A549 (cell line): ENCODE data around the gene LGALS7. TPM values are rescaled to one million over a fixed set of nuclear protein-coding genes. Genes with fewer than 3 reads are reported as not detected.
A peak's percentile ranks its signal among the peaks of the same experiment; 100 is the strongest.

ENCODE experiments used
- ATAC-seq, 2 experiments: fragments of 200-7000 bp in 1 of 2; fragments of >200 bp in 1 of 2; cut with Nextera tagmentation in 1 of 2; cut with Tn5 transposase in 1 of 2; 3 replicates each; pipeline versions ENCODE4 v1.8.0 to v1.9.1; 2018 to 2020; ENCODE audit warnings: mild to moderate bottlenecking in 1 of 2, moderate library complexity in 1 of 2
- CTCF ChIA-PET: fragments of 300-600 bp; sonication (Branson Sonifier 250); formaldehyde crosslinking; extraction: SDS; loops from one replicate; lab custom pipeline; 2021; ENCODE audit warnings: antibody characterized with exemption, inconsistent platforms; lab: Yijun Ruan, JAX
- POLR2A ChIA-PET: fragments of 350-600 bp; formaldehyde crosslinking; extraction: SDS; loops from one replicate; lab custom pipeline; 2021; ENCODE audit warnings: antibody characterized with exemption, inconsistent platforms; lab: Yijun Ruan, JAX
- DNase-seq, 2 experiments: peaks; one replicate each; pipeline versions ENCODE4 v3.0.0 to v3.0.0-alpha.2; 2011 to 2016; ENCODE audit warnings: low read depth in 1 of 2, low spot score in 1 of 2
- FAIRE-seq: peaks from 2 replicates; lab custom pipeline; 2011; peaks lifted over from hg19 to GRCh38; lab: Jason Lieb, UNC
- H3K27ac ChIP-seq, 2 experiments: fragments of >200 bp; sonication (Bioruptor Twin); formaldehyde crosslinking; 3 replicates each; pipeline ENCODE4 v1.5.1; 2016 to 2017
- H3K4me1 ChIP-seq: fragments of >200 bp; sonication (Bioruptor Twin); formaldehyde crosslinking; 3 replicates; pipeline ENCODE4 v1.6.1; 2016
- H3K4me2 ChIP-seq: fragments of >200 bp; sonication (Bioruptor Twin); formaldehyde crosslinking; 3 replicates; pipeline ENCODE4 v1.6.1; 2016
- H3K4me3 ChIP-seq: fragments of >200 bp; sonication (Bioruptor Twin); formaldehyde crosslinking; 3 replicates; pipeline ENCODE4 v1.5.1; 2016
- H3K9me3 ChIP-seq: fragments of >200 bp; sonication (Bioruptor Twin); formaldehyde crosslinking; 3 replicates; pipeline ENCODE4 v1.6.1; 2016
- BHLHE40 ChIP-seq: IDR thresholded peaks from 2 replicates; pipeline ENCODE4 v1.6.1; 2012; ENCODE audit warnings: low read depth, low read length, inconsistent platforms
- CBX2 ChIP-seq: fragments of 200-600 bp; sonication (generic); IDR thresholded peaks from 2 replicates; pipeline ENCODE4 v1.6.1; 2016; ENCODE audit warnings: low read depth, mild to moderate bottlenecking, borderline replicate concordance
- CEBPB ChIP-seq, 2 experiments: fragments of >200 bp in 1 of 2; sonication (Bioruptor Twin) in 1 of 2; formaldehyde crosslinking in 1 of 2; IDR thresholded peaks; 2 replicates each; pipeline ENCODE4 v1.6.1; 2012 to 2016
- EHMT2 ChIP-seq: fragments of 200-600 bp; sonication (generic); IDR thresholded peaks from 2 replicates; pipeline ENCODE4 v1.6.1; 2016; ENCODE audit warnings: antibody characterized with exemption, low read depth, mild to moderate bottlenecking, moderate library complexity
- ESRRA ChIP-seq: fragments of 150-350 bp; IDR thresholded peaks from 2 replicates; pipeline ENCODE4 v1.6.1; 2014; ENCODE audit warnings: mild to moderate bottlenecking, low read length, borderline replicate concordance
- FOSL2 ChIP-seq, 2 experiments: fragments of 450-650 bp in 1 of 2; fragments of >200 bp in 1 of 2; sonication (Bioruptor Twin) in 1 of 2; formaldehyde crosslinking; IDR thresholded peaks; 2 replicates each; pipeline versions ENCODE4 v1.5.0 to v1.6.1; 2016 to 2020; ENCODE audit warnings: mild to moderate bottlenecking in 1 of 2, moderate library complexity in 1 of 2
- GATA3 ChIP-seq: IDR thresholded peaks from 2 replicates; pipeline ENCODE4 v1.6.1; 2012; ENCODE audit warnings: borderline replicate concordance
- HDAC2 ChIP-seq: fragments of 200-600 bp; sonication (generic); IDR thresholded peaks from 2 replicates; pipeline ENCODE4 v1.6.1; 2016
- JUN ChIP-seq, 2 experiments: fragments of >200 bp; sonication (Bioruptor Twin); formaldehyde crosslinking; IDR thresholded peaks; 2 replicates in 1 of 2; 3 replicates in 1 of 2; pipeline ENCODE4 v1.6.1; 2016 to 2017
- KDM1A ChIP-seq: fragments of 200-600 bp; sonication (generic); IDR thresholded peaks from 2 replicates; pipeline ENCODE4 v1.6.1; 2016; ENCODE audit warnings: low read depth, mild to moderate bottlenecking
- NPAS2 ChIP-seq: fragments of 250-450 bp; sonication (Bioruptor Pico); IDR thresholded peaks from 2 replicates; pipeline ENCODE4 v1.8.0; 2022; ENCODE audit warnings: mild to moderate bottlenecking, moderate library complexity, borderline replicate concordance
- POLR2A ChIP-seq: IDR thresholded peaks from 2 replicates; pipeline ENCODE4 v1.6.1; 2012; ENCODE audit warnings: mild to moderate bottlenecking, low read length
- POLR2AphosphoS2 ChIP-seq: conservative IDR thresholded peaks from 2 replicates; pipeline ENCODE4 v1.6.1; 2012; ENCODE audit warnings: low read length, improper control_type of control experiment, inconsistent platforms
- RAD21 ChIP-seq, 2 experiments: fragments of >200 bp in 1 of 2; sonication (Bioruptor Twin) in 1 of 2; formaldehyde crosslinking in 1 of 2; IDR thresholded peaks in 1 of 2; conservative IDR thresholded peaks in 1 of 2; 2 replicates in 1 of 2; 3 replicates in 1 of 2; pipeline ENCODE4 v1.6.1; 2012 to 2018; ENCODE audit warnings: inconsistent platforms in 1 of 2
- RARB ChIP-seq: fragments of 250-450 bp; sonication (Bioruptor Pico); IDR thresholded peaks from 2 replicates; pipeline ENCODE4 v1.8.0; 2021; ENCODE audit warnings: mild to moderate bottlenecking, moderate library complexity
- RCOR1 ChIP-seq: fragments of 150-350 bp; IDR thresholded peaks from 2 replicates; pipeline ENCODE4 v1.6.1; 2014; ENCODE audit warnings: antibody characterized with exemption, low read length, low read depth
- SMC3 ChIP-seq: fragments of >200 bp; sonication (Bioruptor Twin); formaldehyde crosslinking; IDR thresholded peaks from 3 replicates; pipeline ENCODE4 v1.6.1; 2018; ENCODE audit warnings: inconsistent platforms
- SREBF2 ChIP-seq: fragments of 450-650 bp; IDR thresholded peaks from 2 replicates; pipeline ENCODE4 v1.6.1; 2014; ENCODE audit warnings: mild to moderate bottlenecking, moderate library complexity
- TFCP2L1 ChIP-seq: fragments of 250-450 bp; sonication (Bioruptor Pico); IDR thresholded peaks from 2 replicates; pipeline ENCODE4 v1.5.0; 2021; ENCODE audit warnings: mild to moderate bottlenecking
- ZFP36 ChIP-seq: fragments of 450-650 bp; IDR thresholded peaks from 2 replicates; pipeline ENCODE4 v1.6.1; 2014; ENCODE audit warnings: borderline replicate concordance; ENCODE audit not compliant: partially characterized antibody
- ZSCAN20 ChIP-seq: fragments of 250-450 bp; sonication (Bioruptor Pico); IDR thresholded peaks from 2 replicates; pipeline ENCODE4 v1.8.0; 2022; ENCODE audit warnings: mild to moderate bottlenecking, moderate library complexity
- WGBS: methylation state at CpG from one replicate; pipeline ENCODE4 v1.1.6; 2017; ENCODE audit errors: missing lambda C conversion rate; 5-methylcytosine and 5-hydroxymethylcytosine counted together
- polyA plus RNA-seq, 4 experiments: library from polyadenylated mRNA; depleted of rRNA in 3 of 4; stranded (reverse); fragments of >200 nt; fragmentation: RNase III in 1 of 4; extraction: RNeasy Plus Mini Kit Qiagen cat#74134 plus additional on column Dnase treatment in 1 of 4; gene quantifications; 2 replicates in 3 of 4; 3 replicates in 1 of 4; pipeline ENCODE4 v1.2.3, GENCODE V29; 2011 to 2017
- TF ChIP-seq, protein P1 (sequence below): fragments of 250-450 bp; sonication (Bioruptor Pico); IDR thresholded peaks from 2 replicates; pipeline ENCODE4 v1.5.0; 2020; ENCODE audit warnings: low read depth, mild to moderate bottlenecking, moderate library complexity
- TF ChIP-seq, protein P2 (sequence below): fragments of 200-600 bp; sonication (generic); IDR thresholded peaks from 2 replicates; pipeline ENCODE4 v1.6.1; 2016; ENCODE audit warnings: antibody characterized with exemption, mild to moderate bottlenecking, moderate library complexity
- TF ChIP-seq, protein P3 (sequence below): IDR thresholded peaks from 2 replicates; pipeline ENCODE4 v1.6.1; 2012
- TF ChIP-seq, protein P4 (sequence below): fragments of >200 bp; sonication (Bioruptor Twin); formaldehyde crosslinking; IDR thresholded peaks from 3 replicates; pipeline ENCODE4 v1.6.1; 2016

The LGALS7 gene
- polyA plus RNA-seq, 2 of the 4 experiments (the other 2 are of a cell fraction), result not detected

DNA sequence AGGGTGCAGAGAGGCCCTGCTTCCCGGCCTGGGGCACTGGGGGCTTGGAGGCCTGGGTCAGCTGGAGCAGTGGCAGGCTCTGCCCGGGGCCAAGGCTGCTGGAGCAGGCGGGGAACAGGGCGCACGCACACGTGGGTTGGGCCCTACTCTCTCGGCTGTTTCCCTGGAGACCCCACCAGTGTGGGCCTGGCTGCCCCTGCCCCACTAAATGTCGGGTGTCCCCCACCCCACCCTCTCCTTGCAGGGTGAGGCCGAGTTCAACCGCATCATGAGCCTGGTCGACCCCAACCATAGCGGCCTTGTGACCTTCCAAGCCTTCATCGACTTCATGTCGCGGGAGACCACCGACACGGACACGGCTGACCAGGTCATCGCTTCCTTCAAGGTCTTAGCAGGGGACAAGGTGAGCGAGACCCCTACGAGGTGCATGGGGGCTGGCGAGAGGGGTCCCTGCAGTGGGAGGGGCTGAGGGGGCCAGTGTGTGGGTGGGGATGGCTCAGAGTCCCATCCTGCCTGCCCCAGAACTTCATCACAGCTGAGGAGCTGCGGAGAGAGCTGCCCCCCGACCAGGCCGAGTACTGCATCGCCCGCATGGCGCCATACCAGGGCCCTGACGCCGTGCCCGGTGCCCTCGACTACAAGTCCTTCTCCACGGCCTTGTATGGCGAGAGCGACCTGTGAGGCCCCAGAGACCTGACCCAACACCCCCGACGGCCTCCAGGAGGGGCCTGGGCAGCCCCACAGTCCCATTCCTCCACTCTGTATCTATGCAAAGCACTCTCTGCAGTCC lies 44.4 kb downstream of the LGALS7 start:
- Histone ChIP-seq H3K4me2 (0 out of 3 replicates have a peak overlapping the region, but pooled peaks have one; percentile 7), H3K4me3 (no peak overlapping the region), H3K9me3 (no peaks in the 10 kb centered on the region), H3K4me1 (peaks cover 75% of the 10 kb centered on the region), H3K27ac (peak overlapping the region; percentile 53 to 79; a peak in 5 of 6 replicates)
- CTCF ChIA-PET, result interaction anchor here (0.8 to 38.0 kb wide), 17 partner anchors 7 to 201 kb away, joined by 3 to 764 read pairs (median 5); partner anchors contain the start of genes ACTN4, MRPS12 and SARS2
- ATAC-seq, result peak; percentile 0; a peak in 3 of 6 replicates
- no peak for FAIRE-seq
- WGBS, result 85% methylated on average over 36 of the region's 37 CpGs
- no peak for DNase-seq
- no peak for TF ChIP-seq SREBF2
- TF ChIP-seq JUN (IDR thresholded peaks at IDR 0.05), result peak in 1 of 2 experiments; percentile 39; a peak in 2 of 5 replicates
- POLR2A ChIA-PET, result no interaction called here

DNA sequence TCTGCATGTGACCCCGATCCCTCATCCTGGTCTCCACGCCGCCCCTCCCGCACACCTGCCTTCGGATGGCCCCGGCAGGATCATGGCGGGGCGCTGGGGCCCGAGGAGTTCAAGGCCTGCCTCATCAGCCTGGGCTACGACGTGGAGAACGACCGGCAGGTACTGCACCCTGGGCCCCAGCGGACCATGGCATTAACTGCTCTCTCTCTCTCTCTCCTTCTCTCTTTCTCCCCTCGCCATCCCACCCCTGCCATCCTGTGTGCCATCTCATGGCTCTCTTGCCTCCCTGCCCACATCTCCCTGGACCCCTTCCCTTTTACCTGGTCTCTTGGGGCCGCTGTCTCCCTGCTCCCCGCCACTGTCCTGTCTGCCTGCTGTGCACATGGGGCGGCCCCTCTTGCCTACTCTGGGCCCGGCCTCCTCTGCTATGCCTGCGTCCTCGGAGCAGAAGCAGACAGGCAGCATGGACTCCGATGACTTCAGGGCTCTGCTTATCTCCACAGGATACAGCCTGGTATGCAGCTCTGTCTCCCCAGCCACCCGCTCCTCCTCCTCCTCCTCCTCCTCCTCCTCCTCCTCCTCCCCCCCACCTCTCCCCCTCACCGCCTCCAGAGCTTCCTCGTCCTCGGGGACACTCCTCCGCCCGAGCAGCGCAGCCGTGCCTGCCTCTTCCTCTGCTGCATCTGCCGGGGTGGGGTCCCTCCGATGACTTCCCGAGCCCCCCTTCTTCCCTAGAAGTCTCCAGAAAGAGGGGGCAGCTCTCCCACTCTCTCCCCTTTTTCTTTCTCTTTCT lies 45.3 kb downstream of the LGALS7 start:
- DNase-seq (no peak), FAIRE-seq (no peak), ATAC-seq (peak in 1 of 2 experiments; percentile 3; a peak in 2 of 6 replicates)
- no peak overlapping the region for H3K4me2 ChIP-seq
- POLR2A ChIA-PET, result no interaction called here
- peaks cover 66% of the 10 kb centered on the region for H3K4me1 ChIP-seq
- peak overlapping the region in 1 of 2 experiments; percentile 79; a peak in 3 of 6 replicates for H3K27ac ChIP-seq
- 86% methylated on average over 33 of the region's 33 CpGs for WGBS
- CTCF ChIA-PET, result interaction anchor here (1.0 to 38.0 kb wide), 15 partner anchors 6 to 203 kb away, joined by 3 to 764 read pairs (median 4); partner anchors contain the start of genes MRPS12 and SARS2
- TF ChIP-seq ZFP36 (peak; percentile 42), BHLHE40 (no peak), HDAC2 (no peak), SMC3 (no peak), RARB (CRISPR knock-in tag) (no peak), KDM1A (no peak)
- TF ChIP-seq, protein P1, sequence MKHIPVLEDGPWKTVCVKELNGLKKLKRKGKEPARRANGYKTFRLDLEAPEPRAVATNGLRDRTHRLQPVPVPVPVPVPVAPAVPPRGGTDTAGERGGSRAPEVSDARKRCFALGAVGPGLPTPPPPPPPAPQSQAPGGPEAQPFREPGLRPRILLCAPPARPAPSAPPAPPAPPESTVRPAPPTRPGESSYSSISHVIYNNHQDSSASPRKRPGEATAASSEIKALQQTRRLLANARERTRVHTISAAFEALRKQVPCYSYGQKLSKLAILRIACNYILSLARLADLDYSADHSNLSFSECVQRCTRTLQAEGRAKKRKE (CRISPR knock-in tag), result no peak
- H3K9me3 ChIP-seq, result no peaks in the 10 kb centered on the region
- no peak overlapping the region for H3K4me3 ChIP-seq

DNA sequence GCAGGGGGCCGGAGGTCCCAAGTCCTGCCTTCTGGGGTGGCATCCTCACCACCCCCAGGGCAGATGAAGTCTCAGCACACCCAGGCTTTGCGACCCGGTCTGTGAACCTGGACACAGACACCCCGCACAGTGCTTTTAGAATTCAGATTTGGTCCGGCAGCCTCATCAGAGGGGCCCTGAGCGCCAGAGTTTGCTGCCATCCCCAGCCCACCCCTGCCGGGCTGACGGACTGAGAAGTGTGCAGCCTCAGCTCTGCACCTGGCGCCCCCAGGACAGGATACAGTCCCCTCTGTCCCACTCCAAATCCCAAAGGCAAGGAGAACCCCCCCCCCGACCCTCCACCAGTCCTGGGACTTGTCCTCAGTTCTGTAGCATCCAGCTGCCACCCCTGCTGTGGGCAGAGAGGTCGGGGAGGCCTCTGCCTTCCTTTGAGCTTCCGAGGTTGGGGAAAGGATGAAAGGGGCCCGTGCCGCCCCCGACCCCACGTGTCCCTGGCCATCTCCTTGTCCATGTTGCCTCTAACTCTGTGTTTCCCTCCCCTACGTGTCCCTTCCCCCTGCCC lies 45.9 kb downstream of the LGALS7 start:
- Histone ChIP-seq H3K9me3 (no peaks in the 10 kb centered on the region), H3K27ac (peak overlapping the region in 1 of 2 experiments; percentile 79; a peak in 2 of 6 replicates), H3K4me1 (peaks cover 59% of the 10 kb centered on the region), H3K4me3 (no peak overlapping the region), H3K4me2 (no peak overlapping the region)
- ATAC-seq (no peak), DNase-seq (no peak), FAIRE-seq (no peak)
- ChIA-PET CTCF (interaction anchor here (1.0 to 38.0 kb wide), 12 partner anchors 5 to 203 kb away, joined by 3 to 764 read pairs (median 4); partner anchors contain the start of genes ACTN4, MRPS12 and SARS2), POLR2A (no interaction called here)
- TF ChIP-seq RAD21 (conservative IDR thresholded peaks at IDR 0.05 in 1 of 2, IDR thresholded peaks at IDR 0.05 in 1 of 2), result no peak
- no peak for TF ChIP-seq NPAS2 (CRISPR knock-in tag)
- TF ChIP-seq FOSL2 (IDR thresholded peaks at IDR 0.05), result no peak
- TF ChIP-seq FOSL2 (CRISPR knock-in tag; IDR thresholded peaks at IDR 0.05), result no peak
- no peak for TF ChIP-seq ESRRA
- TF ChIP-seq ZSCAN20, result no peak
- no peak for TF ChIP-seq RCOR1
- TF ChIP-seq TFCP2L1 (CRISPR knock-in tag), result no peak
- TF ChIP-seq, protein P2, sequence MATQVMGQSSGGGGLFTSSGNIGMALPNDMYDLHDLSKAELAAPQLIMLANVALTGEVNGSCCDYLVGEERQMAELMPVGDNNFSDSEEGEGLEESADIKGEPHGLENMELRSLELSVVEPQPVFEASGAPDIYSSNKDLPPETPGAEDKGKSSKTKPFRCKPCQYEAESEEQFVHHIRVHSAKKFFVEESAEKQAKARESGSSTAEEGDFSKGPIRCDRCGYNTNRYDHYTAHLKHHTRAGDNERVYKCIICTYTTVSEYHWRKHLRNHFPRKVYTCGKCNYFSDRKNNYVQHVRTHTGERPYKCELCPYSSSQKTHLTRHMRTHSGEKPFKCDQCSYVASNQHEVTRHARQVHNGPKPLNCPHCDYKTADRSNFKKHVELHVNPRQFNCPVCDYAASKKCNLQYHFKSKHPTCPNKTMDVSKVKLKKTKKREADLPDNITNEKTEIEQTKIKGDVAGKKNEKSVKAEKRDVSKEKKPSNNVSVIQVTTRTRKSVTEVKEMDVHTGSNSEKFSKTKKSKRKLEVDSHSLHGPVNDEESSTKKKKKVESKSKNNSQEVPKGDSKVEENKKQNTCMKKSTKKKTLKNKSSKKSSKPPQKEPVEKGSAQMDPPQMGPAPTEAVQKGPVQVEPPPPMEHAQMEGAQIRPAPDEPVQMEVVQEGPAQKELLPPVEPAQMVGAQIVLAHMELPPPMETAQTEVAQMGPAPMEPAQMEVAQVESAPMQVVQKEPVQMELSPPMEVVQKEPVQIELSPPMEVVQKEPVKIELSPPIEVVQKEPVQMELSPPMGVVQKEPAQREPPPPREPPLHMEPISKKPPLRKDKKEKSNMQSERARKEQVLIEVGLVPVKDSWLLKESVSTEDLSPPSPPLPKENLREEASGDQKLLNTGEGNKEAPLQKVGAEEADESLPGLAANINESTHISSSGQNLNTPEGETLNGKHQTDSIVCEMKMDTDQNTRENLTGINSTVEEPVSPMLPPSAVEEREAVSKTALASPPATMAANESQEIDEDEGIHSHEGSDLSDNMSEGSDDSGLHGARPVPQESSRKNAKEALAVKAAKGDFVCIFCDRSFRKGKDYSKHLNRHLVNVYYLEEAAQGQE, result no peak
- no peak for TF ChIP-seq CEBPB (IDR thresholded peaks at IDR 0.05)
- TF ChIP-seq, protein P3, sequence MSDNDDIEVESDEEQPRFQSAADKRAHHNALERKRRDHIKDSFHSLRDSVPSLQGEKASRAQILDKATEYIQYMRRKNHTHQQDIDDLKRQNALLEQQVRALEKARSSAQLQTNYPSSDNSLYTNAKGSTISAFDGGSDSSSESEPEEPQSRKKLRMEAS, result no peak
- TF ChIP-seq CBX2, result no peak
- no peak for TF ChIP-seq POLR2AphosphoS2
- TF ChIP-seq GATA3, result no peak
- no peak for TF ChIP-seq SREBF2
- no peak for TF ChIP-seq POLR2A
- no peak for TF ChIP-seq EHMT2
- TF ChIP-seq, protein P4, sequence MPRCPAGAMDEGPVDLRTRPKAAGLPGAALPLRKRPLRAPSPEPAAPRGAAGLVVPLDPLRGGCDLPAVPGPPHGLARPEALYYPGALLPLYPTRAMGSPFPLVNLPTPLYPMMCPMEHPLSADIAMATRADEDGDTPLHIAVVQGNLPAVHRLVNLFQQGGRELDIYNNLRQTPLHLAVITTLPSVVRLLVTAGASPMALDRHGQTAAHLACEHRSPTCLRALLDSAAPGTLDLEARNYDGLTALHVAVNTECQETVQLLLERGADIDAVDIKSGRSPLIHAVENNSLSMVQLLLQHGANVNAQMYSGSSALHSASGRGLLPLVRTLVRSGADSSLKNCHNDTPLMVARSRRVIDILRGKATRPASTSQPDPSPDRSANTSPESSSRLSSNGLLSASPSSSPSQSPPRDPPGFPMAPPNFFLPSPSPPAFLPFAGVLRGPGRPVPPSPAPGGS, result no peak
- WGBS, result 89% methylated on average over 17 of the region's 17 CpGs
